GM12801 (cell line): ENCODE data around the gene CEP170B.

Experiments used
- TF ChIP-seq, protein P1 (sequence below): IDR thresholded peaks from one replicate; pipeline ENCODE4 v1.5.1; 2011; ENCODE audit warnings: control low read depth; ENCODE audit not compliant: insufficient read length; ENCODE audit errors: extremely low read depth

Gene CEP170B

DNA sequence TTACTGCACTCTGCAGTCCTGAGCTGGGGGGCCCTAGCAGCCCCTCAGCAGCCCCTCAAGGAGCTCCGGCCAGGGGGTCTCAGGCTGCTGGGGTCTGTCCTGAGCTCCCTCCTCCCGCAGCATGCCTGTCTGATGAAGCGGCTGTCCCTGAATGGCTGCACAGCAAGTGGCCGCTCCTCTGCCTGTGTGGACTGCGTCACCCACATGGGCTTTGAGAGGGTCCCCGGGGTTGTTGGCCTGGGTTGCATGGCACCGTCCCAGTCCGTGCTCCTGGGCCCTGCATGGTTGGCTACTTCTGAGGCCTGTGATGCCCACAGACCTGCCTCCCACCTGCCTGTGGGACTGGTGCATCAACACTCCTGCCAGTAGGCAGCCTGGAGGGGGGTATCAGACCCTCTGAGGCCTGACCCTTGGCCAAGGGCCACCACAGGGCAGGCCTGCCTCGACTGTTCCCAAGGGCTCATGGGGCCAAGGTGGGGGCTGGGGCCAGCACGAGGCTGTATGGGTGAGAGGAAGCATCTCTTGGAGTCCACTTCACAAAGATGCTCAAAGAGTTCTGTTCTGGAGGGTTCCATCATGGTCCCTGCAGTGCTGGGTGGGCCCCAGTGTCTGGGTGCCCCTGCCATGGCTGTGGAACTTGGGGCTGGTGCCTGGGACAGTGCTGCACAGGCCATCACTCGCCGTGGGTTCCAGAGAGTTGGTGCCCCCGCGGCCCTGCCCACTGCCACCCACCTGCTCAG lies 12.2 kb downstream of the CEP170B start:
- TF ChIP-seq, protein P1, sequence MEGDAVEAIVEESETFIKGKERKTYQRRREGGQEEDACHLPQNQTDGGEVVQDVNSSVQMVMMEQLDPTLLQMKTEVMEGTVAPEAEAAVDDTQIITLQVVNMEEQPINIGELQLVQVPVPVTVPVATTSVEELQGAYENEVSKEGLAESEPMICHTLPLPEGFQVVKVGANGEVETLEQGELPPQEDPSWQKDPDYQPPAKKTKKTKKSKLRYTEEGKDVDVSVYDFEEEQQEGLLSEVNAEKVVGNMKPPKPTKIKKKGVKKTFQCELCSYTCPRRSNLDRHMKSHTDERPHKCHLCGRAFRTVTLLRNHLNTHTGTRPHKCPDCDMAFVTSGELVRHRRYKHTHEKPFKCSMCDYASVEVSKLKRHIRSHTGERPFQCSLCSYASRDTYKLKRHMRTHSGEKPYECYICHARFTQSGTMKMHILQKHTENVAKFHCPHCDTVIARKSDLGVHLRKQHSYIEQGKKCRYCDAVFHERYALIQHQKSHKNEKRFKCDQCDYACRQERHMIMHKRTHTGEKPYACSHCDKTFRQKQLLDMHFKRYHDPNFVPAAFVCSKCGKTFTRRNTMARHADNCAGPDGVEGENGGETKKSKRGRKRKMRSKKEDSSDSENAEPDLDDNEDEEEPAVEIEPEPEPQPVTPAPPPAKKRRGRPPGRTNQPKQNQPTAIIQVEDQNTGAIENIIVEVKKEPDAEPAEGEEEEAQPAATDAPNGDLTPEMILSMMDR = no peak

DNA sequence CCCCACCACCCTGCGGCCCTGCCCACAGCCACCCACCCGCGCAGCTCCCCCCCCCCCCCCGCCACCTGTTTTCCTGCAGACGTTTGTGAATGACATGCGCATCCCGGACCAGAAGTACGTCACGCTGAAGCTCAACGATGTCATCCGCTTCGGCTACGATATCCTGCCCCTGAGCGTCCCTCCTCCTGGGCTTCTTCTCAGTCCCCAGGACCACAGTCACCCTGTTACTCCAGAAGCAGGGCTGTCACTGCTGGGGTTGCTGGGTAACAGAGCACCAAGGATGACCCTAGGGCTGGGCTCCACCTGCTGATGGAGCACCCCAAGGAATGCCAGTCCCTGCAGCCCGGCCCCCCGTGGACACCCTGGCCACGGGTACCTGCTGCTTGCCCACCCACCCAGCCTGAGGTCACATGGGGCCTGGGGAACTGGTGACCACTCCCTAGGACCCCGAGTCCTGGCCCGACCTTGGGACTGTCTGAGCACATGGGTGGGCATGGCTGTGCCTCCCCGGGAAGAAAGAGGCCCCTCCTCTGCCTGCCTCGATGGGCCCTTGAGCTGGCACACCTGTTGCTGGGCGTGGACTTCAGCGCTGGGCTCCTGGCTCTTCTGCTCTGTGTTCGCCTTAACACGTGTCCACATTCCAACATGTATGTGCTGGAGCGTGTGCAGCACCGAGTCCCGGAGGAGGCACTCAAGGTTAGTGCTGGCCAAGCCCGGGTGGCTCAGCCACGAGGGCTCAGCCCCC lies 12.9 kb downstream of the CEP170B start:
- TF ChIP-seq, protein P1 = no peak

DNA sequence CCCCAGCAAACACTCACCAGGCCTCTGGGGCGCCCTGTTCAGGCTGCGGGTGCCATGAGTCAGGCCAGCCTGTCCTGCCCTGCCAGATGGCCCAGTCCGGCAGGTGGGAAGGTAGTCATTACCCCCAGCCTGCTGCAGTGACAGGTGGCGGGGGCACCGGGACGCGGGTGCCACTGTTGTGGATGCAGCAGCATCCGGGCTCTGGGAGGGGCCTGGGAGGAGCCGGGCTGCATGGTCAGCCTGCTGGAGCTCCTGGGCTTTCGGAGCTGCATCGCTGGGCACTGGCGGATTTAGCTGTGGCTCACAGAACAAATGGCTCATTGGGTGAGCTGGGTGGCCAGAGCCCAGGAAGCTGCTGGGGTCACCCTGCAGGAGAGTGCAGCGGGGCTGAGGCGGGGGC lies 13.5 kb downstream of the CEP170B start:
- TF ChIP-seq, protein P1 = no peak

DNA sequence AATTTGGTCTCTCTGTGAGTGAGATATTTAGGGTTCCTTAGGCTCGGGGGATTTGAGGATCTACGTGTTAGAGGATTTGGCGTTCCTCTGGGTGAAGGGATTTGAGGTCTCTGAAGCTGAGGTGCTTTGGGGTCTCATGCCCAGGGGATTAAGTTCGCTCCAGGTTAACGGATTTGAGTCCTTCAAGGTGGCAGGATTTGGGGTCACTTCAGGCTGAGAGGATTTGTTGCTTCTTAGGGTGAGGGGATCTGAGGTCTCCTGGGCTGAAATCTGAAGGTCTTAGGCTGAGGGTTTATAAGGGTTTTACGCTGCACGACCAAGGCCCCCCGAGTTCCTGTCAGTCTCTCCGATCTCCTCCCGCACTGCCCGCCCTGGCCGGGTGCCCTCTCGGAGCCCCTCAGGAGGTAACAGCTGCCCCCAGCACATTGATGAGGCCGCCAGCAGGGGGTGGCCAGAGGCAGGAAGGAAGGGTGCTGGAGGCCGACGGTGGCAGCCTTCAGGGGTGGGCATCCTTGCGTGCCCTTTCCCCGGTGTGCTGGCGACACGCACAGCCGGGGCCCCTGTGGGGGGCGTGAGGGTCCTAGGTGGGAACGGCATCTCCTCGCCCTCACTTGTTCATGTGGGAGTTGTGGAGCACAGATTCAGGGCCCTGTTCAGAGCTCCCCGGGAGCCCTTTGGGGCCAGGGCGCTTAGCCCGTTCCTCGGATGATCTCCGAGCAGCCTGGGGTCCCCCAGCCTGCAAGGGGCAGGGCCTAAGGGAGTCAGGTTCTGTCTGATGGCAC lies 14.3 kb downstream of the CEP170B start:
- TF ChIP-seq, protein P1 = no peak

DNA sequence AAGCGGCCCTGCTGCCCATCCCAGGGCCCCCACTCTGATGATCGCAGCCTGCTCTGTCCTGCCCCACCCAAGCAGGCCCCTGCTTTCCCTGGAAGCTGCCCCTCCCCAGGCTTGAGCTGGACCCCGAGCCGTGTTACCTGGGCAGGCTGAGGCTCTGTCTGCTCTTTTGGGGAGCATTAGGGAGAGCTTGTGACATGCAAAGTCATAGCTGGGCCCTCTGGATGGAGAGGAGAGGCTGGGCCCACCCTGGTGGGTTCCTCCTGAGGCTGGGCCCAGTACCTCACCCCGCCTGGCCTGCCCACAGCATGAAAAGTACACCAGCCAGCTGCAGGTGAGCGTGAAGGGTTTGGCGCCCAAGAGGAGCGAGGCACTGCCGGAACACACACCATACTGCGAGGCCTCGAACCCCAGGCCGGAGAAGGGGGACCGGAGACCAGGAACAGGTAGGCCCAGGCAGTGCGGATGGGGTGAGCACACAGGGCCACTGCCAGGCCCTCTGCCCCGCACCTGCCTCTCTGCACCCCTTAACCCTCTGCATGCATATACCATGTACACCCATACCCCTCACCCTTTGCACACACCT lies 15.0 kb downstream of the CEP170B start:
- TF ChIP-seq, protein P1 = no peak

DNA sequence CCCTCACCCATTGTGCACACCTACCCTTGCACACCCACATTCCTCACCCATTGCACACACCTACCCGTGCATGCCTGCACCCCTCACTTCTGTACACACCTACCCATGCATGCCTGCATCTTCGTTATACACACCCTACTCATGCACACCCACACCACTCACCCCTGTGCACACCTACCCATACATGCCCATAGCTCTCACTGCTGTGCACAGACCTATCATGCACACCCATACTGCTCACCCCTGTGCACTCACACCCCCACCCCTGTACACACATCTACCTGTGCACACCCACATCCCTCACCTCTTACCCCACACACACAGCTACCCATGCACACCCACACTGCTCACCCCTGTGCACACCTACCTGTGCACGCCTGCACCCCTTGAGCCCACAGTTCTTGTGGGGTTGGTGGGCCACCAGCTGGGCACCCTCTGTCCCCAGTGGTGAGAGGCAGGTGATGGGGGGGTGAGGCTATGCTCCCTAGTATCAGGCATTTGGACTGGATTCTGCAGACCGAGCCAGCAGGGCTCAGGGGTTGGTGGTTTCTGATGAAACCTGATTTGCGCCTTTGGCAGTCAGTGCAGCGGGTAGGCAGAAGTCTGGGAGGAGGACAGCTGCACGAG lies 15.6 kb downstream of the CEP170B start:
- TF ChIP-seq, protein P1 = no peak
